Fibroblast of skin of left quadriceps (primary cell): Measurements from ENCODE around the gene PDE1C.

Source experiments
- DNase-seq, 2 experiments: peaks; one replicate each; pipeline ENCODE4 v3.0.0-alpha.2; 2013; ENCODE audit warnings: low read depth in 2 of 2

The PDE1C gene

GRCh38 chr7:31939076-31939475, 131.1 kb downstream of the PDE1C start:
- no peak for DNase-seq

- DNase-seq: no peak
Observed at GRCh38 chr7:31938650-31939049, 131.6 kb downstream of the PDE1C start.

- DNase-seq: no peak
Observed at GRCh38 chr7:31937982-31938381, 132.2 kb downstream of the PDE1C start.

- no peak for DNase-seq
Observed at GRCh38 chr7:31935124-31936054, 134.8 kb downstream of the PDE1C start.

GRCh38 chr7:31934551-31934950, 135.7 kb downstream of the PDE1C start:
- no peak for DNase-seq

- DNase-seq: no peak
Observed at GRCh38 chr7:31933481-31933880, 136.7 kb downstream of the PDE1C start.

- no peak for DNase-seq
Observed at GRCh38 chr7:31926991-31927584, 143.1 kb downstream of the PDE1C start.

GRCh38 chr7:31925753-31926454, 144.3 kb downstream of the PDE1C start:
- DNase-seq: no peak

GRCh38 chr7:31924251-31924650, 146.0 kb downstream of the PDE1C start:
- no peak for DNase-seq

- no peak for DNase-seq
Observed at GRCh38 chr7:31922848-31923247, 147.4 kb downstream of the PDE1C start.

GRCh38 chr7:31921047-31921446, 149.2 kb downstream of the PDE1C start:
- no peak for DNase-seq

GRCh38 chr7:31919678-31920369, 150.4 kb downstream of the PDE1C start:
- DNase-seq: no peak

- no peak for DNase-seq
Observed at GRCh38 chr7:31918706-31919393, 151.4 kb downstream of the PDE1C start.

GRCh38 chr7:31917256-31917655, 153.0 kb downstream of the PDE1C start:
- DNase-seq: no peak

GRCh38 chr7:31910191-31910590, 160.0 kb downstream of the PDE1C start:
- no peak for DNase-seq

GRCh38 chr7:31906479-31907171, 163.6 kb downstream of the PDE1C start:
- no peak for DNase-seq

GRCh38 chr7:31903962-31904361, 166.2 kb downstream of the PDE1C start:
- DNase-seq: no peak

- no peak for DNase-seq
Observed at GRCh38 chr7:31899356-31899927, 170.8 kb downstream of the PDE1C start.

- DNase-seq: peak; percentile 8 to 15
Observed at GRCh38 chr7:31896925-31897324, 173.3 kb downstream of the PDE1C start.

- DNase-seq: no peak
Observed at GRCh38 chr7:31894308-31894707, 175.9 kb downstream of the PDE1C start.
